Aorta (tissue), 5 donors: ENCODE measurements around the gene SERPINF2. TPM values are rescaled to one million over a fixed set of nuclear protein-coding genes. Genes with fewer than 3 reads are reported as not detected.

Experiments
- ATAC-seq: fragments of 200-7000 bp; cut with Tn5 transposase; one replicate; pipeline ENCODE4 v1.9.1; 2022; ENCODE audit warnings: moderate library complexity; ENCODE audit not compliant: low FRiP score
- DNase-seq, 2 donors: peaks; one replicate each; pipeline ENCODE4 v3.0.0-alpha.2; 2020
- H3K27ac ChIP-seq, 2 donors: one replicate each; pipeline ENCODE4 v1.5.1; 2013; ENCODE audit warnings: low read length in 2 of 2, mild to moderate bottlenecking in 2 of 2, moderate library complexity in 2 of 2, control low read depth in 1 of 2, inconsistent platforms in 1 of 2, low read depth in 1 of 2
- H3K27me3 ChIP-seq, 2 donors: one replicate each; pipeline ENCODE4 v1.6.1; 2013; ENCODE audit warnings: control low read depth in 1 of 2, low read length in 1 of 2, mild to moderate bottlenecking in 1 of 2, moderate library complexity in 1 of 2; ENCODE audit not compliant: insufficient read depth in 2 of 2, control insufficient read depth in 1 of 2
- H3K36me3 ChIP-seq, 2 donors: one replicate each; pipeline ENCODE4 v1.6.1; 2013; ENCODE audit warnings: control low read depth in 1 of 2, low read length in 1 of 2, mild to moderate bottlenecking in 1 of 2; ENCODE audit not compliant: insufficient read depth in 2 of 2, control insufficient read depth in 1 of 2
- H3K4me1 ChIP-seq, 2 donors: one replicate each; pipeline ENCODE4 v1.6.1; 2013; ENCODE audit warnings: low read length in 2 of 2, control low read depth in 1 of 2, mild to moderate bottlenecking in 1 of 2, moderate library complexity in 1 of 2; ENCODE audit not compliant: insufficient read depth in 2 of 2, control insufficient read depth in 1 of 2
- H3K4me3 ChIP-seq, 2 donors: one replicate each; pipeline ENCODE4 v1.5.1; 2013; ENCODE audit warnings: low read length in 2 of 2, control low read depth in 1 of 2, mild to moderate bottlenecking in 1 of 2
- H3K9me3 ChIP-seq: one replicate; pipeline ENCODE4 v1.6.1; 2013; ENCODE audit warnings: mild to moderate bottlenecking, low read length; ENCODE audit not compliant: control insufficient read depth
- WGBS, 2 donors: extraction: QIAGEN DNeasy Blood & Tissue Kit; methylation state at CpG; one replicate each; pipeline ENCODE4 v1.1.7; 2013; 5-methylcytosine and 5-hydroxymethylcytosine counted together
- intact Hi-C, 2 donors: fragments of 100-400 bp; cut with DNase I; formaldehyde crosslinking; loops; one replicate each; pipeline versions ENCODE4 v1.14.2 to v1.15.0; 2022
- polyA plus RNA-seq, 2 donors: library from polyadenylated mRNA; stranded (reverse); fragments of 200-250 nt; gene quantifications; one replicate each; pipeline ENCODE4 v1.2.3, GENCODE V29; 2013
- total RNA-seq, 2 donors: library from RNA; stranded (reverse); fragmentation: NEBNext Ultra II Directional; extraction: Animal tissue kit (Norgen Biotek cat#: 25700); gene quantifications; one replicate each; pipeline ENCODE4 v1.2.1, GENCODE V29; 2021
- donor health status: healthy with polysubstance abuse.
- donor health status: Bipolar disorder and iron deficiency.
- donor health status: DM: no; HTN: no; CAD: no.
- donor health status: DM: no; HTN: no; CAD: no.
- donor health status: DM: yes; HTN: yes; CAD: no.

Gene SERPINF2
- total and polyA plus RNA-seq, 4 donors: 0.13 to 15.1 (median 8.0) TPM

DNA sequence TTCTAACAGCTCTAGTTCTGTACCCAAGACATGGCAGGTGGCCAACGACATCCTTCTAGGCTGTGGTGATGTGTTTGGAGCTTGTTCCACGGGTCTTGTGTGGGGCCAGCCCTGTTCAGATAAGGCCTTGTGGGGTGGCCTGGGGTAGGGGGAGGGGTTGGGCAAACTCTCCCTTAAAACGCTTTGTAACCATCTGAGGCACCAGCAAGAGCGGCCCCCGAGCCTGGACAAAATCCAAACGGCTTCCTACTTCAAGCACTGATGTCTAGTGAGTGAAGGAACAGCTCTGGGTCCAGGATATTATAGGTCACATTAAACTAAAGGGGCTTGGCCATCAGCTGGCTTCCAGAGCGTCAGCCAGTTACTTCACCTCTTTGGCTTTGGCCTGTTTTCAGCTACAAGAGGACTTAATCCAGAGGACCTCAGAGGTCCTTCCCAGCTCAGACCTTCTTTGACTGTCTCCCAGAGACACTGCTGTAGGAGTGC is 31.1 kb downstream of the SERPINF2 start:
- Histone ChIP-seq H3K4me1 (no peaks in the 10 kb centered on the region), H3K27ac (no peak overlapping the region), H3K36me3 (no peaks in the 10 kb centered on the region), H3K4me3 (no peak overlapping the region), H3K9me3 (no peaks in the 10 kb centered on the region), H3K27me3 (no peaks in the 10 kb centered on the region)
- ATAC-seq (no peak), DNase-seq (no peak)
- intact Hi-C loops: no loop called here
- 13 to 14% methylated on average over 7 of the region's 7 CpGs for WGBS, 2 donors

DNA sequence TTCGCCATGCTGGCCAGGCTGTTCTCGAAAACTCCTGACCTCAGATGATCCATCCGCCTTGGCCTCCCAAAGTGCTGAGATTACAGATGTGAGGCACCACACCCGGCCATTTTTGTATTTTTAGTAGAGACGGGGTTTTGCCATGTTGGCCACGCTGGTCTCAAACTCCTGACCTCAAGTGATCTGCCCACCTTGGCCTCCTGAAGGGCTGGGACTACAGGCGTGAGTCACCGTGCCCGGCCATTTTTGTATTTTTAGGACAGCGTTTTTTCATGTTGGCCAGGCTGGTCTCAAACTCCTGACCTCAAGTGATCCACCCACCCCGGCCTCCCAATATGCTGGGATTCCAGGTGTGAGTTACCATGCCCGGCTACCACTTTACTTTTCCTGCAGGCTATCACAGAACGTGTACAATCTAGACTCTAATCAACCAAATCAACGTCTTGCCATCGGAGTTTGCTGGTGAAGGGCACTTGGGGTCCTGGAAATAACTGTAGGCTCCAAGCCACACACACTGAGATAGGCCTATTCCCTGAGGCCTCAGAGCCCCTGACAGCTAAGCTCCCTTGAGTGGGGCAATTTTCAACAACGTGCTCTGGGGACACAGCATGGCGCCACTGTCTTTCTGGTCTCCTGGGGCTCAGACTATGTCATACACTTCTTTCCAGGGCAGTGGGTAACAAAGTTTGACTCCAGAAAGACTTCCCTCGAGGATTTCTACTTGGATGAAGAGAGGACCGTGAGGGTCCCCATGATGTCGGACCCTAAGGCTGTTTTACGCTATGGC is 31.9 kb downstream of the SERPINF2 start:
- intact Hi-C loops: no loop called here
- no peak for ATAC-seq

GRCh38 chr17:1776328-1776727 is 33.7 kb downstream of the SERPINF2 start:
- 93 to 94% methylated on average over 10 of the region's 10 CpGs for WGBS, 2 donors
- DNase-seq (no peak), ATAC-seq (no peak)
- Histone ChIP-seq H3K36me3 (no peaks in the 10 kb centered on the region), H3K27me3 (no peaks in the 10 kb centered on the region), H3K4me1 (no peaks in the 10 kb centered on the region), H3K27ac (no peak overlapping the region), H3K9me3 (no peaks in the 10 kb centered on the region), H3K4me3 (no peak overlapping the region)
- intact Hi-C loops: no loop called here

More for the DNA sequence above, 31.9 kb downstream of the SERPINF2 start:
- H3K4me1 ChIP-seq: no peaks in the 10 kb centered on the region
- no peak for DNase-seq
- no peaks in the 10 kb centered on the region for H3K36me3 ChIP-seq
- H3K4me3 ChIP-seq: no peak overlapping the region
- H3K27me3 ChIP-seq: no peaks in the 10 kb centered on the region
- H3K27ac ChIP-seq: no peak overlapping the region
- no peaks in the 10 kb centered on the region for H3K9me3 ChIP-seq
- 93 to 94% methylated on average over 21 of the region's 21 CpGs for WGBS, 2 donors

GRCh38 chr17:1776857-1777256 is 34.2 kb downstream of the SERPINF2 start:
- no peaks in the 10 kb centered on the region for H3K36me3 ChIP-seq
- ATAC-seq: no peak
- intact Hi-C loops: no loop called here
- H3K4me3 ChIP-seq: no peak overlapping the region
- no peak for DNase-seq
- H3K27me3 ChIP-seq: no peaks in the 10 kb centered on the region
- H3K9me3 ChIP-seq: no peaks in the 10 kb centered on the region
- H3K4me1 ChIP-seq: no peaks in the 10 kb centered on the region
- H3K27ac ChIP-seq: no peak overlapping the region
- 92 to 97% methylated on average over 7 of the region's 7 CpGs for WGBS, 2 donors

GRCh38 chr17:1779571-1780131 is 37.0 kb downstream of the SERPINF2 start:
- Histone ChIP-seq H3K4me3 (no peak overlapping the region), H3K27ac (peak overlapping the region; percentile 7 to 53), H3K9me3 (no peaks in the 10 kb centered on the region), H3K27me3 (no peaks in the 10 kb centered on the region), H3K4me1 (no peaks in the 10 kb centered on the region), H3K36me3 (no peaks in the 10 kb centered on the region)
- ATAC-seq (peak; percentile 53), DNase-seq (peak; percentile 84 to 85)
- intact Hi-C loops: loop anchor here in 1 of 2 donors (5.0 kb wide), 1 partner anchor 57 kb away; the partner anchor contains the start of gene WDR81
- WGBS, 2 donors: 2 to 13% methylated on average over 8 of the region's 8 CpGs

DNA sequence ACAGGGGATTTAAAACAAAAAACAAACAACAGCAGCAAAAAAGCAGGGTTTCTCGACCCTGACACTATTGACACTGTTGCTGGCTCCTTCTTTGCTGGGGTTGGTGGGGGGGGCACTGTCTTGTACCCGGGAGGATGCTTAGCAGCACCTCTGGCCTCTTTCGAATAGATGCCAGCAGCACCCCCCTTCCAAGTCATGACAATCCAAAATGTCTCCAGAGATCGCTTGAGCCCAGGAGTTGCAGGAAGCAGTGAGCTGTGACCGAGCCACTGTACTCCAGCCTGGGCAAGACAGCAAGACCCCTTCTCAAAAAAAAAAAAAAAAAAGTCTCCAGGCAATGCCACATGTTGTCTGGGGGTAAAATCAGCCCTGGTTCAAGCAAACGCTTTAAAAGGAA is 39.5 kb downstream of the SERPINF2 start:
- H3K27me3 ChIP-seq: no peaks in the 10 kb centered on the region
- no peaks in the 10 kb centered on the region for H3K36me3 ChIP-seq
- H3K27ac ChIP-seq: no peak overlapping the region
- intact Hi-C loops: loop anchor here in 1 of 2 donors (5.0 kb wide), 1 partner anchor 60 kb away; the partner anchor contains the start of gene WDR81
- no peak overlapping the region for H3K4me3 ChIP-seq
- peaks cover 0 to 1% of the 10 kb centered on the region in 2 donors for H3K4me1 ChIP-seq
- 58 to 78% methylated on average over 6 of the region's 6 CpGs for WGBS, 2 donors
- ATAC-seq (no peak), DNase-seq (peak in 1 of 2 donors; percentile 34)
- H3K9me3 ChIP-seq: no peaks in the 10 kb centered on the region

GRCh38 chr17:1783271-1783670 is 40.6 kb downstream of the SERPINF2 start:
- Histone ChIP-seq H3K9me3 (no peaks in the 10 kb centered on the region), H3K27ac (peak overlapping the region in 1 of 2 donors; percentile 19), H3K36me3 (no peaks in the 10 kb centered on the region), H3K4me1 (peaks cover 0 to 4% of the 10 kb centered on the region in 2 donors), H3K4me3 (no peak overlapping the region), H3K27me3 (no peaks in the 10 kb centered on the region)
- intact Hi-C loops: loop anchor here in 1 of 2 donors (5.0 kb wide), 1 partner anchor 61 kb away; the partner anchor contains the start of gene WDR81
- WGBS, 2 donors: 85 to 87% methylated on average over 19 of the region's 19 CpGs
- ATAC-seq (peak; percentile 6), DNase-seq (peak; percentile 76 to 83)

- H3K36me3 ChIP-seq: no peaks in the 10 kb centered on the region
- intact Hi-C loops: loop anchor here in 1 of 2 donors (5.0 kb wide), 1 partner anchor 62 kb away; the partner anchor contains the start of gene WDR81
- H3K27ac ChIP-seq: peak overlapping the region in 1 of 2 donors; percentile 8
- WGBS, 2 donors: 57 to 62% methylated on average over 16 of the region's 16 CpGs
- no peaks in the 10 kb centered on the region for H3K9me3 ChIP-seq
- DNase-seq (peak; percentile 84 to 86), ATAC-seq (peak; percentile 80)
- peaks cover 0 to 4% of the 10 kb centered on the region in 2 donors for H3K4me1 ChIP-seq
- no peaks in the 10 kb centered on the region for H3K27me3 ChIP-seq
- no peak overlapping the region for H3K4me3 ChIP-seq
These were observed 41.4 kb downstream of the SERPINF2 start for GRCh38 chr17:1783834-1784611.
